Esophagus (tissue), 2 donors: ENCODE data around the gene ZNF548. TPM values are rescaled to one million over a fixed set of nuclear protein-coding genes. Genes with fewer than 3 reads are reported as not detected.

ENCODE experiments used
- H3K27ac ChIP-seq, 2 donors: one replicate each; pipeline ENCODE4 v1.5.1; 2013; ENCODE audit warnings: low read depth in 2 of 2, mild to moderate bottlenecking in 2 of 2, inconsistent platforms in 1 of 2, low read length in 1 of 2, moderate library complexity in 1 of 2
- H3K27me3 ChIP-seq, 2 donors: one replicate each; pipeline ENCODE4 v1.6.1; 2013; ENCODE audit warnings: low read length in 2 of 2, control low read depth in 1 of 2, mild to moderate bottlenecking in 1 of 2; ENCODE audit not compliant: insufficient read depth in 2 of 2, control insufficient read depth in 1 of 2
- H3K36me3 ChIP-seq, 2 donors: one replicate each; pipeline ENCODE4 v1.6.1; 2013; ENCODE audit warnings: low read length in 1 of 2; ENCODE audit not compliant: control insufficient read depth in 2 of 2, insufficient read depth in 2 of 2
- H3K4me1 ChIP-seq, 2 donors: one replicate each; pipeline ENCODE4 v1.6.1; 2013; ENCODE audit warnings: low read length in 1 of 2; ENCODE audit not compliant: control insufficient read depth in 2 of 2, insufficient read depth in 2 of 2
- H3K4me3 ChIP-seq, 2 donors: one replicate each; pipeline ENCODE4 v1.5.1; 2013; ENCODE audit warnings: low read length in 2 of 2, mild to moderate bottlenecking in 2 of 2, low read depth in 1 of 2, moderate library complexity in 1 of 2
- H3K9me3 ChIP-seq, 2 donors: one replicate each; pipeline ENCODE4 v1.6.1; 2013; ENCODE audit warnings: mild to moderate bottlenecking in 2 of 2, low read depth in 1 of 2, low read length in 1 of 2, moderate library complexity in 1 of 2; ENCODE audit not compliant: control insufficient read depth in 2 of 2, insufficient read depth in 1 of 2
- WGBS, 2 donors: extraction: QIAGEN DNeasy Blood & Tissue Kit; methylation state at CpG; one replicate each; pipeline ENCODE4 v1.1.7; 2013; 5-methylcytosine and 5-hydroxymethylcytosine counted together
- polyA plus RNA-seq, 2 donors: library from polyadenylated mRNA; stranded (reverse); fragments of 200-250 nt; gene quantifications; one replicate each; pipeline ENCODE4 v1.2.3, GENCODE V29; 2013
- donor health status: healthy with polysubstance abuse.
- donor health status: Bipolar disorder and iron deficiency.

ZNF548 gene
- polyA plus RNA-seq, 2 donors = 4.1 TPM

DNA sequence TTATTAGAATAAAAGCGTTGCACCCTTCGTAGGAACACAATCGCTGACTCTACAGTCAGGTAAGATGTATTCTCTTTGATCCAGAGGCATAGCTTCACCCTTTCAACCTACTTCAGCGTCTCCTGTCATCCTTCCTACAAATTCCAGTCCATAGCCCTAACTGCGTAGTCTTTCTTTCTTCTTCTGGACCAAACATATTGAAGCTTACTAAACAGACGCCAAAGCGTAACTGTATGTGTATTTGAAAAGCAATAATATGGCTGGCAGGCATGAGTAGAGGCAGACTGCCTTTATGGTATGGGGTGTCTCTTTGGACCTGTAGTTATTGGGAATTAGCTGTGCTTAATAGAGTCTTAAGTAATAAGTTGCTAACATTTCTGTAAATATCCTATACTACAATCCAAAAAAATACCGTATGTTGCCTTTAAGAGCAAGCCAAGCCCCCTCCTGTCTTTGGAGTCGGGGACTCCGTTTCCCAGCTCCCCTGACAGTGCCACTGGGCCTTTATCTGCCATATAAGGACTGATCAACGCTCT, 392 bp upstream of the ZNF548 start:
- Histone ChIP-seq H3K4me1 (peaks cover 0 to 3% of the 10 kb centered on the region in 2 donors), H3K27ac (peak overlapping the region; percentile 61 to 95), H3K4me3 (peak overlapping the region; percentile 80 to 87), H3K9me3 (peaks cover 0 to 2% of the 10 kb centered on the region in 2 donors), H3K36me3 (peaks cover 3 to 9% of the 10 kb centered on the region in 2 donors), H3K27me3 (no peaks in the 10 kb centered on the region)
- 54 to 56% methylated on average over 11 of the region's 11 CpGs for WGBS, 2 donors

DNA sequence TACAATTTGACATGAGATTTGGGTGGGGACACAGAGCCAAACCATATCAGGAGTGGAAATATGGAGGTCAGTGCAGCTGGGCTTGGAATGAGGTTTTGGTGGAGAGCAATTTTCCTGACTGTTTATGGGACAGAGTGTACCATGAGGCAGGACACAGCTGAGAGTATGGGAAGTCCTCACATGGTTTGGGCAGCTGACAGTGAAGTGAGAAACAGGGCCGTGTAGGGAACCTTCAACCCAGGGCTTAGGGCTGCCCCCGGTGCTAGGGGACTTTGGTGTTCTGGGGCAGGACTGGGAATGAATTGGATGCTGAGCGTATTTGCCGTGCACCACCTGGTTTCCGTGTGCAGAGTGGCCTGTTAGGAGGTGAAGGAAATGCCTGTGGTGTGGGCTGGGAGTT, 6.1 kb downstream of the ZNF548 start:
- 89 to 93% methylated on average over 5 of the region's 5 CpGs for WGBS, 2 donors
- Histone ChIP-seq H3K27me3 (no peaks in the 10 kb centered on the region), H3K9me3 (peaks cover 11 to 32% of the 10 kb centered on the region in 2 donors), H3K4me3 (no peak overlapping the region), H3K36me3 (peaks cover 32 to 41% of the 10 kb centered on the region in 2 donors), H3K27ac (no peak overlapping the region), H3K4me1 (no peaks in the 10 kb centered on the region)

DNA sequence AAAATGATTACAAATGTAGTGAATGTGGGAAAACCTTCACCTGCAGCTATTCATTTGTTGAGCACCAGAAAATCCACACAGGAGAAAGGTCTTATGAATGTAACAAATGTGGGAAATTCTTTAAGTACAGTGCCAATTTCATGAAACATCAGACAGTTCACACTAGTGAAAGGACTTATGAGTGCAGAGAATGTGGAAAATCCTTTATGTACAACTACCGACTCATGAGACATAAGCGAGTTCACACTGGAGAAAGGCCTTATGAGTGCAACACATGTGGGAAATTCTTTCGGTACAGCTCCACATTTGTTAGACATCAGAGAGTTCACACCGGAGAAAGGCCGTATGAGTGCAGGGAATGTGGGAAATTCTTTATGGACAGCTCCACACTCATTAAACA, 9.2 kb downstream of the ZNF548 start:
- Histone ChIP-seq H3K9me3 (peaks cover 18 to 40% of the 10 kb centered on the region in 2 donors), H3K4me1 (no peaks in the 10 kb centered on the region), H3K27me3 (no peaks in the 10 kb centered on the region), H3K4me3 (no peak overlapping the region), H3K27ac (no peak overlapping the region), H3K36me3 (peaks cover 26 to 38% of the 10 kb centered on the region in 2 donors)
- WGBS, 2 donors = 97 to 98% methylated on average over 5 of the region's 5 CpGs

DNA sequence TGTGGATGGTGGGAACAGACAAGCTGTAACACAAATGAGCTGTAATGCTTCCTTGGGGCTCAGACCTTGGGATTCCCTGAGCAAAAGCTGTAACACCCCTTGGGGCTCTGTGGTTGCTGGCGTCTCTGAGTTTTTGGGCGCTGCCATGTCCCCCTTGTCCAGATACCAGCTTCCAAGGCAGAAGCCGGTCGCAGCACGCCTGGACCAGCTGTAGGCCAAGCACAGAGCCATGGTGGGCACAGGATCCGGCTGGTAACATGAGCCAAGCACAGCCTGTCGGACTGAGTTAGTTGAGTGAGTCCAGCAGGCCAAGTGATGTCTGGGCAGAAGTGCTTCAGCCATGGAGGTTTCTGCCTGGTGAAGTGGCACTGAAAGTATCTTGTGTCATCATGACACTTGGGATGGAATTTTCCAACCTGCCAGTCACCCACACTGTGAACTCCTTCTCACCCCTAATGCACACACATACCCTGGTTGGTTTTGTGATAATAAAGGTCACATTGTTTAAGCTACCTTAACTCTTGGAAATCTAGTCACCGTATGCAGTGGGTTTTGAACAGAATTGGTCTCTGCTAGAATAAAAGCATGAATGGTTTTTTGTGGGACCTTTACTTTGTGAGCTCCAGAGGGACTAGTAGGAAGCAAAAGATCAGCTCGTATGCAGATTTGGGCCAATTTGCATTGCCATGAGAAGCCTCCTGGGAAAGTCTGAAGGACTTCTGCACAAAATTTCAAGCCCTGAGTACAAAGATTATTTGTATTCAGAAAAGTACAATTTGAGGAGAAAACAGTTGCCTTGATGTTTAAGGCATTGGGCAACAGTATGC, 14.3 kb downstream of the ZNF548 start:
- no peaks in the 10 kb centered on the region for H3K4me1 ChIP-seq
- WGBS, 2 donors = 89 to 91% methylated on average over 9 of the region's 9 CpGs
- H3K27ac ChIP-seq = no peak overlapping the region
- H3K4me3 ChIP-seq = no peak overlapping the region
- peaks cover 7 to 13% of the 10 kb centered on the region in 2 donors for H3K9me3 ChIP-seq
- no peaks in the 10 kb centered on the region for H3K27me3 ChIP-seq
- peaks cover 5% of the 10 kb centered on the region in 2 donors for H3K36me3 ChIP-seq

GRCh38 chr19:57406516-57407123, 17.0 kb downstream of the ZNF548 start:
- Histone ChIP-seq H3K36me3 (no peaks in the 10 kb centered on the region), H3K27ac (no peak overlapping the region), H3K4me3 (no peak overlapping the region), H3K27me3 (no peaks in the 10 kb centered on the region), H3K9me3 (peaks cover 7 to 9% of the 10 kb centered on the region in 2 donors), H3K4me1 (no peaks in the 10 kb centered on the region)
- 14 to 20% methylated on average over 8 of the region's 8 CpGs for WGBS, 2 donors

- WGBS, 2 donors = 0 to 1% methylated on average over 55 of the region's 55 CpGs
- peak within 1 kb of the TSS; percentile 92 to 97 for H3K4me3 ChIP-seq
- peaks cover 0 to 14% of the 10 kb centered on the region in 2 donors for H3K36me3 ChIP-seq
- peaks cover 0 to 5% of the 10 kb centered on the region in 2 donors for H3K9me3 ChIP-seq
- peak within 1 kb of the TSS; percentile 9 to 89 for H3K27ac ChIP-seq
- peaks cover 0 to 4% of the 10 kb centered on the region in 2 donors for H3K4me1 ChIP-seq
- no peaks in the 10 kb centered on the region for H3K27me3 ChIP-seq
Measured at GRCh38 chr19:57410877-57411671, 21.4 kb downstream of the ZNF548 start, which contains the start of gene ZNF17. Gene ZNF17 (plus strand): TSS chr19:57411161. CDS start chr19:57413616, 2,455 bp downstream.

DNA sequence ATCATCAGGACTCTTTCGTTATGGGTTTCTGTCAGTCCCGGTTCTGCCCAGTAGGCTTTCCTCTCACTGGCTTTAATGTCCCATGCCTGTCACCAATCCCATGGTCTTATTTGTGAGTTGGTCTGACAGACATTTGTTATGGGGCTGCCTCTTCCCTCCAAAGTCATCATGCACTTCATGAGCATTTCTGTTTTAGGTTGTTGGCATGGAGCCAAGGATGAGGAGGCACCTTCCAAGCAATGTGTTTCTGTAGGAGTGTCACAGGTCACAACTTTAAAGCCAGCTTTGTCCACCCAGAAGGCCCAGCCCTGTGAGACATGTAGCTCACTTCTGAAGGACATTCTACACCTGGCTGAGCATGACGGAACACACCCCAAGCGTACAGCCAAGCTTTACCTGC, 29.8 kb downstream of the ZNF548 start:
- Histone ChIP-seq H3K27me3 (no peaks in the 10 kb centered on the region), H3K36me3 (peaks cover 22 to 39% of the 10 kb centered on the region in 2 donors), H3K4me3 (no peak overlapping the region), H3K4me1 (no peaks in the 10 kb centered on the region), H3K27ac (no peak overlapping the region), H3K9me3 (peaks cover 7 to 43% of the 10 kb centered on the region in 2 donors)
- WGBS, 2 donors = 92 to 97% methylated on average over 4 of the region's 4 CpGs

GRCh38 chr19:57421037-57421436, 31.4 kb downstream of the ZNF548 start:
- H3K9me3 ChIP-seq = peaks cover 7 to 41% of the 10 kb centered on the region in 2 donors
- peaks cover 22 to 32% of the 10 kb centered on the region in 2 donors for H3K36me3 ChIP-seq
- 97 to 98% methylated on average over 3 of the region's 3 CpGs for WGBS, 2 donors

More at GRCh38 chr19:57421037-57421436, 31.4 kb downstream of the ZNF548 start:
- H3K4me1 ChIP-seq = no peaks in the 10 kb centered on the region
- H3K4me3 ChIP-seq = no peak overlapping the region
- H3K27me3 ChIP-seq = no peaks in the 10 kb centered on the region
- H3K27ac ChIP-seq = no peak overlapping the region
